T-cell (primary cell): ENCODE results near the gene GPSM1. TPM values are rescaled to one million over a fixed set of nuclear protein-coding genes. Genes with fewer than 3 reads are reported as not detected.

Source experiments
- ATAC-seq, 4 experiments: fragments of 200-7000 bp in 3 of 4; fragments of 150-1000 bp in 1 of 4; cut with Tn5 transposase; replicated peaks in 1 of 4; 1 replicate in 3 of 4; 2 replicates in 1 of 4; pipeline ENCODE4 v1.10.0; 2021; ENCODE audit warnings: moderate library complexity in 3 of 4, mild to moderate bottlenecking in 2 of 4, moderate number of reproducible peaks in 1 of 4
- CTCF ChIA-PET, 2 donors: fragments of 300-600 bp; sonication (Branson Sonifier 250); formaldehyde crosslinking; loops; one replicate each; lab custom pipeline; 2022; ENCODE audit warnings: antibody characterized with exemption in 2 of 2; lab: Charles Lee
- POLR2A ChIA-PET, 2 donors: fragments of 300-600 bp; sonication (Branson Sonifier 250); formaldehyde crosslinking; loops; one replicate each; lab custom pipeline; 2022; ENCODE audit warnings: antibody characterized with exemption in 2 of 2; lab: Charles Lee
- DNase-seq, 35 experiments: peaks; one replicate each; pipeline versions ENCODE4 v3.0.0 to v3.0.0-alpha.2; 2013 to 2023
- H3K27ac ChIP-seq: one replicate; pipeline ENCODE4 v1.5.1; 2013; ENCODE audit warnings: low read length
- H3K27me3 ChIP-seq, 2 experiments: replicated peaks in 1 of 2; 1 replicate in 1 of 2; 2 replicates in 1 of 2; pipeline versions ENCODE4 v1.6.1 to v1.7.0; 2013; ENCODE audit warnings: low read length in 1 of 2, mixed read lengths in 1 of 2; ENCODE audit not compliant: control insufficient read depth in 2 of 2, insufficient read depth in 2 of 2; ENCODE audit errors: extremely low read depth in 1 of 2
- H3K36me3 ChIP-seq, 2 donors: 1 replicate in 1 of 2; 2 replicates in 1 of 2; pipeline versions ENCODE4 v1.6.1 to v1.7.0; 2013; ENCODE audit warnings: low read length in 1 of 2; ENCODE audit not compliant: control insufficient read depth in 2 of 2, insufficient read depth in 1 of 2; ENCODE audit errors: extremely low read depth in 1 of 2
- H3K4me1 ChIP-seq, 2 experiments: 1 replicate in 1 of 2; 2 replicates in 1 of 2; pipeline versions ENCODE4 v1.6.1 to v1.7.0; 2013; ENCODE audit warnings: low read length in 2 of 2, mixed read lengths in 1 of 2; ENCODE audit not compliant: insufficient read depth in 2 of 2, control insufficient read depth in 1 of 2; ENCODE audit errors: extremely low read depth in 1 of 2
- H3K4me3 ChIP-seq, 2 donors: 1 replicate in 1 of 2; 2 replicates in 1 of 2; pipeline versions ENCODE4 v1.5.1 to v1.7.0; 2013; ENCODE audit warnings: mild to moderate bottlenecking in 2 of 2, low read length in 1 of 2, moderate library complexity in 1 of 2; ENCODE audit not compliant: control insufficient read depth in 1 of 2; ENCODE audit errors: extremely low read depth in 1 of 2
- H3K9me3 ChIP-seq: 2 replicates; pipeline ENCODE4 v1.7.0; 2013
- H3K27ac Mint-ChIP-seq, 2 donors: one replicate each; pipeline ENCODE4 v1.8.0; 2020 to 2021; ENCODE audit warnings: mild to moderate bottlenecking in 2 of 2, mixed read lengths in 2 of 2
- H3K27me3 Mint-ChIP-seq, 2 donors: one replicate each; pipeline ENCODE4 v1.8.0; 2021 to 2022; ENCODE audit warnings: mixed read lengths in 2 of 2
- H3K36me3 Mint-ChIP-seq: one replicate; pipeline ENCODE4 v1.8.0; 2021; ENCODE audit warnings: mixed read lengths
- H3K4me1 Mint-ChIP-seq, 3 donors: one replicate each; pipeline ENCODE4 v1.8.0; 2020 to 2022; ENCODE audit warnings: mixed read lengths in 3 of 3, mild to moderate bottlenecking in 1 of 3
- H3K4me3 Mint-ChIP-seq, 3 donors: one replicate each; pipeline ENCODE4 v1.8.0; 2020 to 2022; ENCODE audit warnings: mild to moderate bottlenecking in 3 of 3, mixed read lengths in 3 of 3, moderate library complexity in 3 of 3
- H3K9me3 Mint-ChIP-seq, 3 donors: one replicate each; pipeline ENCODE4 v1.8.0; 2020 to 2022; ENCODE audit warnings: mixed read lengths in 3 of 3
- WGBS: methylation state at CpG from one replicate; pipeline ENCODE4 v1.1.5; 2013; ENCODE audit warnings: missing lambda C conversion rate; ENCODE audit not compliant: insufficient coverage; 5-methylcytosine and 5-hydroxymethylcytosine counted together
- total RNA-seq, 35 experiments: library from RNA in 6 of 35; stranded (reverse) in 6 of 35; fragments of 120-200 nt in 1 of 35; gene quantifications; one replicate each; pipeline versions ENCODE4 v1.2.1 to v1.2.4 and lab custom pipeline; 2013 to 2026

GPSM1 gene
- total RNA-seq, 5 donors from 2014 or later (not counting 1 experiment from before 2014, with no cell fraction given), result 8.6 to 11.5 (median 9.7) TPM

- Mint-ChIP-seq H3K9me3 (no peaks in the 10 kb centered on the region), H3K4me3 (no peak overlapping the region), H3K27me3 (peaks cover 0 to 2% of the 10 kb centered on the region in 2 donors), H3K27ac (no peak overlapping the region), H3K36me3 (no peaks in the 10 kb centered on the region), H3K4me1 (no peaks in the 10 kb centered on the region)
- 88% methylated on average over 25 of the region's 26 CpGs for WGBS
- peaks cover 0 to 28% of the 10 kb centered on the region in 2 experiments for H3K27me3 ChIP-seq
- POLR2A ChIA-PET, result no interaction called here
- CTCF ChIA-PET, result no interaction called here
- H3K4me1 ChIP-seq, result no peaks in the 10 kb centered on the region
- H3K9me3 ChIP-seq, result no peaks in the 10 kb centered on the region
- no peak overlapping the region for H3K27ac ChIP-seq
- H3K4me3 ChIP-seq, result no peak overlapping the region
- no peaks in the 10 kb centered on the region for H3K36me3 ChIP-seq
- ATAC-seq, result no peak
- no peak for DNase-seq
Observed at GRCh38 chr9:136297766-136298735, 29.3 kb upstream of the GPSM1 start.

- no peaks in the 10 kb centered on the region for H3K9me3 ChIP-seq
Observed at GRCh38 chr9:136299116-136299515, 28.2 kb upstream of the GPSM1 start.

GRCh38 chr9:136299541-136299940 lies 27.8 kb upstream of the GPSM1 start:
- ChIA-PET POLR2A (no interaction called here), CTCF (no interaction called here)
- Histone ChIP-seq H3K27me3 (peaks cover 0 to 38% of the 10 kb centered on the region in 2 experiments), H3K27ac (no peak overlapping the region), H3K36me3 (no peaks in the 10 kb centered on the region), H3K4me1 (no peaks in the 10 kb centered on the region), H3K9me3 (no peaks in the 10 kb centered on the region), H3K4me3 (no peak overlapping the region)
- 11% methylated on average over 5 of the region's 7 CpGs for WGBS
- Mint-ChIP-seq H3K27ac (no peak overlapping the region), H3K4me1 (no peaks in the 10 kb centered on the region), H3K4me3 (no peak overlapping the region), H3K9me3 (no peaks in the 10 kb centered on the region), H3K27me3 (peaks cover 0 to 2% of the 10 kb centered on the region in 2 donors), H3K36me3 (no peaks in the 10 kb centered on the region)
- ATAC-seq (no peak), DNase-seq (no peak)

More at GRCh38 chr9:136299116-136299515, 28.2 kb upstream of the GPSM1 start:
- H3K27ac ChIP-seq, result no peak overlapping the region
- no peak overlapping the region for H3K27ac Mint-ChIP-seq
- ChIA-PET CTCF (no interaction called here), POLR2A (no interaction called here)
- H3K9me3 Mint-ChIP-seq, result no peaks in the 10 kb centered on the region
- H3K27me3 ChIP-seq, result peaks cover 0 to 34% of the 10 kb centered on the region in 2 experiments
- 89% methylated on average over 18 of the region's 18 CpGs for WGBS
- DNase-seq (no peak), ATAC-seq (no peak)
- H3K4me1 Mint-ChIP-seq, result no peaks in the 10 kb centered on the region
- H3K4me3 ChIP-seq, result no peak overlapping the region
- peaks cover 0 to 2% of the 10 kb centered on the region in 2 donors for H3K27me3 Mint-ChIP-seq
- no peaks in the 10 kb centered on the region for H3K36me3 ChIP-seq
- no peak overlapping the region for H3K4me3 Mint-ChIP-seq
- no peaks in the 10 kb centered on the region for H3K4me1 ChIP-seq
- H3K36me3 Mint-ChIP-seq, result no peaks in the 10 kb centered on the region

- H3K27ac Mint-ChIP-seq, result no peak overlapping the region
- Histone ChIP-seq H3K4me1 (no peaks in the 10 kb centered on the region), H3K36me3 (no peaks in the 10 kb centered on the region), H3K27ac (no peak overlapping the region), H3K9me3 (no peaks in the 10 kb centered on the region), H3K4me3 (no peak overlapping the region), H3K27me3 (peaks cover 0 to 44% of the 10 kb centered on the region in 2 experiments)
- POLR2A ChIA-PET, result no interaction called here
- ATAC-seq, result no peak
- peaks cover 0 to 2% of the 10 kb centered on the region in 2 donors for H3K27me3 Mint-ChIP-seq
- CTCF ChIA-PET, result no interaction called here
- no peaks in the 10 kb centered on the region for H3K4me1 Mint-ChIP-seq
- no peaks in the 10 kb centered on the region for H3K36me3 Mint-ChIP-seq
- no peak for DNase-seq
- WGBS, result 86% methylated on average over 14 of the region's 14 CpGs
- no peak overlapping the region for H3K4me3 Mint-ChIP-seq
- no peaks in the 10 kb centered on the region for H3K9me3 Mint-ChIP-seq
Observed at GRCh38 chr9:136300016-136300545, 27.3 kb upstream of the GPSM1 start.

GRCh38 chr9:136300866-136301265 lies 26.5 kb upstream of the GPSM1 start:
- Histone ChIP-seq H3K4me3 (no peak overlapping the region), H3K4me1 (no peaks in the 10 kb centered on the region), H3K36me3 (no peaks in the 10 kb centered on the region), H3K27me3 (peaks cover 0 to 51% of the 10 kb centered on the region in 2 experiments), H3K27ac (no peak overlapping the region), H3K9me3 (no peaks in the 10 kb centered on the region)
- DNase-seq (no peak), ATAC-seq (no peak)
- ChIA-PET CTCF (no interaction called here), POLR2A (no interaction called here)
- no peak overlapping the region for H3K4me3 Mint-ChIP-seq
- H3K4me1 Mint-ChIP-seq, result no peaks in the 10 kb centered on the region
- H3K9me3 Mint-ChIP-seq, result no peaks in the 10 kb centered on the region
- peaks cover 0 to 2% of the 10 kb centered on the region in 2 donors for H3K27me3 Mint-ChIP-seq
- no peak overlapping the region for H3K27ac Mint-ChIP-seq
- WGBS, result 98% methylated on average over 9 of the region's 13 CpGs
- no peaks in the 10 kb centered on the region for H3K36me3 Mint-ChIP-seq

- H3K27ac Mint-ChIP-seq, result no peak overlapping the region
- no peak for DNase-seq
- H3K4me1 ChIP-seq, result peaks cover 0 to 11% of the 10 kb centered on the region in 2 experiments
- no peak overlapping the region for H3K4me3 ChIP-seq
- no peak for ATAC-seq
- H3K4me1 Mint-ChIP-seq, result peaks cover 4 to 7% (median 6%) of the 10 kb centered on the region in 3 donors
- POLR2A ChIA-PET, result no interaction called here
- no peaks in the 10 kb centered on the region for H3K9me3 Mint-ChIP-seq
- no peaks in the 10 kb centered on the region for H3K36me3 Mint-ChIP-seq
- H3K36me3 ChIP-seq, result no peaks in the 10 kb centered on the region
- peaks cover 3 to 6% of the 10 kb centered on the region in 2 donors for H3K27me3 Mint-ChIP-seq
- WGBS, result 91% methylated on average over 9 of the region's 12 CpGs
- CTCF ChIA-PET, result no interaction called here
- H3K27ac ChIP-seq, result no peak overlapping the region
- H3K9me3 ChIP-seq, result no peaks in the 10 kb centered on the region
- peaks cover 0 to 56% of the 10 kb centered on the region in 2 experiments for H3K27me3 ChIP-seq
- no peak overlapping the region for H3K4me3 Mint-ChIP-seq
Observed at GRCh38 chr9:136302527-136302926, 24.8 kb upstream of the GPSM1 start.
